IMR-90 (cell line): ENCODE measurements around the gene PBRM1. TPM values are rescaled to one million over a fixed set of nuclear protein-coding genes. Genes with fewer than 3 reads are reported as not detected.

ENCODE experiments used
- ATAC-seq: fragments of 200-7000 bp; cut with Tn5 transposase; 2 replicates; pipeline ENCODE4 v1.9.1; 2020; ENCODE audit warnings: low read depth, mild to moderate bottlenecking, moderate library complexity
- BruUV-seq: library from RNA; stranded (reverse); fragments of 400-500 nt; replicated peaks from 2 replicates; lab custom pipeline; 2021; lab: Mats Ljungman, UMichigan
- CTCF ChIA-PET: fragments of 300-600 bp; formaldehyde crosslinking; extraction: SDS; loops from one replicate; lab custom pipeline; 2021; ENCODE audit warnings: antibody characterized with exemption; lab: Yijun Ruan, JAX
- POLR2A ChIA-PET: fragments of 300-600 bp; sonication (Branson Sonifier 250); formaldehyde crosslinking; loops from one replicate; lab custom pipeline; 2022; ENCODE audit warnings: antibody characterized with exemption; ENCODE audit not compliant: unreplicated experiment; lab: Charles Lee
- DNase-seq: peaks from one replicate; pipeline ENCODE4 v3.0.0; 2013
- H2AFZ ChIP-seq: replicated peaks from 2 replicates; pipeline ENCODE3; 2013; ENCODE audit warnings: low read length, mild to moderate bottlenecking; ENCODE audit not compliant: poor library complexity
- H2AK5ac ChIP-seq: 2 replicates; pipeline ENCODE4 v1.6.1; 2013; ENCODE audit warnings: low read depth, low read length, inconsistent platforms
- H2AK9ac ChIP-seq: replicated peaks from 2 replicates; pipeline ENCODE3; 2013; ENCODE audit warnings: mild to moderate bottlenecking, low read depth, low read length, moderate library complexity; ENCODE audit not compliant: poor library complexity
- H2BK120ac ChIP-seq: 2 replicates; pipeline ENCODE4 v1.6.1; 2013; ENCODE audit warnings: low read depth, low read length, inconsistent platforms
- H2BK15ac ChIP-seq: 3 replicates; pipeline ENCODE4 v1.6.1; 2013; ENCODE audit warnings: low read depth, low read length, inconsistent platforms
- H2BK20ac ChIP-seq: 2 replicates; pipeline ENCODE4 v1.6.1; 2013; ENCODE audit warnings: low read depth, mild to moderate bottlenecking, inconsistent platforms, low read length, moderate library complexity
- H2BK5ac ChIP-seq: 2 replicates; pipeline ENCODE4 v1.6.1; 2013; ENCODE audit warnings: mild to moderate bottlenecking, low read depth, low read length, inconsistent platforms; ENCODE audit not compliant: poor library complexity, severe bottlenecking
- H3K14ac ChIP-seq: replicated peaks from 2 replicates; pipeline ENCODE4 v1.6.1; 2013; ENCODE audit warnings: low read depth, low read length, inconsistent platforms
- H3K18ac ChIP-seq: 2 replicates; pipeline ENCODE4 v1.6.1; 2013; ENCODE audit warnings: low read depth, low read length, control low read depth
- H3K23ac ChIP-seq: 2 replicates; pipeline ENCODE4 v1.6.1; 2013; ENCODE audit warnings: low read depth, low read length, inconsistent platforms
- H3K27ac ChIP-seq: 2 replicates; pipeline ENCODE4 v1.5.1; 2013; ENCODE audit warnings: mild to moderate bottlenecking, control low read depth, low read length; ENCODE audit not compliant: insufficient read depth
- H3K27me3 ChIP-seq: 2 replicates; pipeline ENCODE4 v1.6.1; 2013; ENCODE audit warnings: low read length; ENCODE audit not compliant: control insufficient read depth, insufficient read depth
- H3K36me3 ChIP-seq: 2 replicates; pipeline ENCODE4 v1.6.1; 2013; ENCODE audit warnings: low read length, mixed read lengths; ENCODE audit not compliant: control insufficient read depth, insufficient read depth
- H3K4ac ChIP-seq: 2 replicates; pipeline ENCODE4 v1.6.1; 2013; ENCODE audit warnings: low read depth, low read length, inconsistent platforms
- H3K4me1 ChIP-seq: 2 replicates; pipeline ENCODE4 v1.6.1; 2013; ENCODE audit warnings: low read length, mixed read lengths; ENCODE audit not compliant: control insufficient read depth, insufficient read depth
- H3K4me2 ChIP-seq: 2 replicates; pipeline ENCODE4 v1.6.1; 2013; ENCODE audit warnings: low read depth, mild to moderate bottlenecking, control low read depth, low read length, moderate library complexity
- H3K4me3 ChIP-seq: 2 replicates; pipeline ENCODE4 v1.5.1; 2013; ENCODE audit warnings: low read depth, mild to moderate bottlenecking, control low read depth, low read length, moderate library complexity; ENCODE audit not compliant: insufficient read depth
- H3K56ac ChIP-seq: 2 replicates; pipeline ENCODE4 v1.6.1; 2013; ENCODE audit warnings: low read length, inconsistent platforms; ENCODE audit not compliant: insufficient read depth; ENCODE audit errors: extremely low read depth
- H3K79me1 ChIP-seq, 2 experiments: 2 replicates each; pipeline ENCODE4 v1.6.1; 2013; ENCODE audit warnings: low read length in 2 of 2, inconsistent platforms in 1 of 2, low read depth in 1 of 2
- H3K9ac ChIP-seq: 2 replicates; pipeline ENCODE4 v1.6.1; 2013; ENCODE audit warnings: low read depth, low read length, control low read depth
- H3K9me1 ChIP-seq: 2 replicates; pipeline ENCODE4 v1.6.1; 2013; ENCODE audit warnings: low read length, inconsistent platforms; ENCODE audit not compliant: insufficient read depth
- H3K9me3 ChIP-seq: 2 replicates; pipeline ENCODE4 v1.6.1; 2013; ENCODE audit warnings: low read length; ENCODE audit not compliant: control insufficient read depth, insufficient read depth
- H4K20me1 ChIP-seq: 2 replicates; pipeline ENCODE4 v1.6.1; 2013; ENCODE audit warnings: low read length, inconsistent platforms; ENCODE audit not compliant: insufficient read depth
- H4K5ac ChIP-seq: 2 replicates; pipeline ENCODE4 v1.6.1; 2013; ENCODE audit warnings: mild to moderate bottlenecking, low read depth, low read length, control low read depth
- H4K8ac ChIP-seq, 2 experiments: 2 replicates each; pipeline ENCODE4 v1.6.1; 2013; ENCODE audit warnings: low read depth in 2 of 2, low read length in 2 of 2, control low read depth in 1 of 2, inconsistent platforms in 1 of 2
- H4K91ac ChIP-seq: 2 replicates; pipeline ENCODE4 v1.6.1; 2013; ENCODE audit warnings: low read depth, low read length, inconsistent platforms; ENCODE audit not compliant: insufficient read depth
- ELK1 ChIP-seq: fragments of 150-350 bp; IDR thresholded peaks from 2 replicates; pipeline ENCODE4 v1.6.1; 2016; ENCODE audit warnings: low read depth, mild to moderate bottlenecking, low read length, moderate library complexity, borderline replicate concordance
- FOS ChIP-seq: fragments of 150-350 bp; IDR thresholded peaks from 2 replicates; pipeline ENCODE4 v1.6.1; 2016; ENCODE audit warnings: low read depth, low read length
- MAFK ChIP-seq: IDR thresholded peaks from 2 replicates; pipeline ENCODE4 v1.6.1; 2012; ENCODE audit warnings: low read depth, low read length, improper control_type of control experiment
- RAD21 ChIP-seq: IDR thresholded peaks from 2 replicates; pipeline ENCODE4 v1.6.1; 2012; ENCODE audit warnings: low read length, improper control_type of control experiment
- RCOR1 ChIP-seq: IDR thresholded peaks from 2 replicates; pipeline ENCODE4 v1.6.1; 2012; ENCODE audit warnings: mild to moderate bottlenecking, low read length, improper control_type of control experiment; ENCODE audit not compliant: insufficient replicate concordance
- WGBS, 2 experiments: methylation state at CpG; one replicate each; pipeline versions ENCODE4 v1.1.5 to v1.1.7; 2013; ENCODE audit warnings: missing lambda C conversion rate in 2 of 2; ENCODE audit not compliant: insufficient read length in 1 of 2; ENCODE audit errors: extremely low coverage in 2 of 2; 5-methylcytosine and 5-hydroxymethylcytosine counted together
- dilution Hi-C: fragments of 300-500 bp; cut with HindIII; formaldehyde crosslinking; loops from one replicate; pipeline ENCODE4 v1.14.3; 2018; ENCODE audit warnings: low sequenced_read_pairs; ENCODE audit not compliant: unreplicated experiment
- in situ Hi-C: fragments of 300-500 bp; cut with MboI; formaldehyde crosslinking; loops from 3 replicates; pipeline ENCODE4 v1.14.3; 2019; ENCODE audit warnings: low sequenced_read_pairs, inconsistent platforms, mixed read lengths
- intact Hi-C: fragments of 100-400 bp; cut with micrococcal nuclease; formaldehyde crosslinking; loops from 2 replicates; pipeline ENCODE4 v1.10.0; 2022
- polyA plus RNA-seq, 3 experiments: library from polyadenylated mRNA; depleted of rRNA; stranded (reverse); fragments of >200 nt; gene quantifications; 2 replicates each; pipeline ENCODE4 v1.2.3, GENCODE V29; 2012; ENCODE audit warnings: low replicate concordance in 1 of 3
- total RNA-seq: library from RNA; depleted of rRNA; stranded (reverse); fragments of >200 nt; gene quantifications from 2 replicates; pipeline ENCODE4 v1.2.3, GENCODE V29; 2012

The PBRM1 gene
- total and polyA plus RNA-seq, 2 of the 4 experiments (the other 2 are of a cell fraction) = 16.5 to 72.6 TPM

GRCh38 chr3:52608337-52608736 is 77.4 kb downstream of the PBRM1 start:
- Histone ChIP-seq H2AK9ac (no peak overlapping the region), H2BK5ac (no peak overlapping the region), H4K8ac (no peak overlapping the region), H4K20me1 (no peaks in the 10 kb centered on the region; the same call in 1 of the 2 replicates), H3K36me3 (peaks cover 30% of the 10 kb centered on the region), H2AK5ac (no peak overlapping the region), H3K9me1 (peaks cover 9% of the 10 kb centered on the region), H4K91ac (no peak overlapping the region), H3K9me3 (no peaks in the 10 kb centered on the region), H2AFZ (no peak overlapping the region), H2BK120ac (no peak overlapping the region), H3K14ac (no peak overlapping the region), H3K4me1 (peaks cover 2% of the 10 kb centered on the region; the same call in 1 of the 2 replicates), H3K4me2 (no peak overlapping the region), H3K9ac (no peak overlapping the region), H3K18ac (no peak overlapping the region), H3K27me3 (no peaks in the 10 kb centered on the region), H3K79me1 (peaks cover 23 to 51% of the 10 kb centered on the region in 2 experiments), H2BK15ac (no peak overlapping the region), H2BK20ac (no peak overlapping the region), H4K5ac (no peak overlapping the region), H3K56ac (no peak overlapping the region), H3K4me3 (no peak overlapping the region), H3K27ac (no peak overlapping the region), H3K4ac (no peak overlapping the region), H3K23ac (no peak overlapping the region)
- TF ChIP-seq RAD21 (no peak), FOS (no peak), ELK1 (no peak), MAFK (no peak), RCOR1 (no peak)
- BruUV-seq = no TSS peak
- intact Hi-C loops (no loop called here), dilution Hi-C loops (no loop called here), in situ Hi-C loops (no loop called here)
- CTCF ChIA-PET = interaction anchor here (0.6 kb wide), 1 partner anchor 27 kb away, joined by 3 read pairs; no protein-coding TSS in a partner anchor
- DNase-seq (no peak), ATAC-seq (no peak)
- WGBS, 2 experiments = no CpG with 5 or more reads among the region's 2 CpGs
- POLR2A ChIA-PET = no interaction called here
